GM21526 (cell line): Measurements from ENCODE around the gene PFDN1.
A peak's percentile ranks its signal among the peaks of the same experiment; 100 is the strongest.

ENCODE experiments used
- ATAC-seq: cut with Tn5 transposase; IDR thresholded peaks from one replicate; pipeline ENCODE4 v1.9.1; 2021; ENCODE audit warnings: moderate library complexity; ENCODE audit not compliant: unreplicated experiment, low FRiP score

The PFDN1 gene

GRCh38 chr5:140242099-140242498, 60.8 kb downstream of the PFDN1 start:
- ATAC-seq = no peak

- ATAC-seq = no peak
These were observed 61.8 kb downstream of the PFDN1 start for GRCh38 chr5:140240987-140241706.

GRCh38 chr5:140239939-140240700, 62.8 kb downstream of the PFDN1 start:
- peak; percentile 51 for ATAC-seq

GRCh38 chr5:140239461-140239860, 63.4 kb downstream of the PFDN1 start:
- ATAC-seq = no peak

GRCh38 chr5:140238756-140239155, 64.1 kb downstream of the PFDN1 start:
- no peak for ATAC-seq

GRCh38 chr5:140236891-140237598, 65.9 kb downstream of the PFDN1 start:
- no peak for ATAC-seq

- no peak for ATAC-seq
These were observed 66.9 kb downstream of the PFDN1 start for GRCh38 chr5:140235791-140236551.

- no peak for ATAC-seq
These were observed 68.4 kb downstream of the PFDN1 start for GRCh38 chr5:140234377-140234989.

- no peak for ATAC-seq
These were observed 70.2 kb downstream of the PFDN1 start for GRCh38 chr5:140232731-140233130.

- no peak for ATAC-seq
These were observed 72.5 kb downstream of the PFDN1 start for GRCh38 chr5:140230373-140230772.

- no peak for ATAC-seq
These were observed 74.5 kb downstream of the PFDN1 start for GRCh38 chr5:140228364-140228837.

- no peak for ATAC-seq
These were observed 75.9 kb downstream of the PFDN1 start for GRCh38 chr5:140227046-140227445.

- ATAC-seq = no peak
These were observed 77.5 kb downstream of the PFDN1 start for GRCh38 chr5:140225396-140225795.

GRCh38 chr5:140224658-140225057, 78.2 kb downstream of the PFDN1 start:
- ATAC-seq = no peak

- ATAC-seq = no peak
These were observed 79.3 kb downstream of the PFDN1 start for GRCh38 chr5:140223567-140223966.

GRCh38 chr5:140222416-140222815, 80.5 kb downstream of the PFDN1 start:
- ATAC-seq = no peak

GRCh38 chr5:140221697-140222223, 81.1 kb downstream of the PFDN1 start:
- ATAC-seq = no peak

GRCh38 chr5:140220698-140221064, 82.2 kb downstream of the PFDN1 start:
- ATAC-seq = no peak

GRCh38 chr5:140220032-140220697, 82.7 kb downstream of the PFDN1 start:
- ATAC-seq = no peak
